ENCODE results near the gene AKAP13.
A peak's percentile ranks its signal among the peaks of the same experiment; 100 is the strongest.

Gene AKAP13

GRCh38 chr15:85407421-85408269 is 27.2 kb downstream of the AKAP13 start:
- Histone ChIP-seq H3K27ac (ENCODE audit: low read length) (no peak overlapping the region), H4K20me1 (ENCODE audit: insufficient read depth, low read length) (peaks cover 48% of the 10 kb centered on the region), H2AFZ (ENCODE audit: low read depth, low read length) (no peak overlapping the region), H3K9ac (ENCODE audit: low read length) (no peak overlapping the region), H3K79me2 (ENCODE audit: low read length) (peaks cover 82% of the 10 kb centered on the region), H3K4me2 (ENCODE audit: low read length) (peak overlapping the region; percentile 28), H3K4me3 (ENCODE audit: low read length) (peak overlapping the region; percentile 17; the same call in 1 of the 2 replicates), H3K27me3 (ENCODE audit: low read depth, low read length) (peaks cover 7% of the 10 kb centered on the region; the same call in 1 of the 2 replicates), H3K36me3 (replicated peaks; ENCODE audit: low read depth, low read length) (no peaks in the 10 kb centered on the region), H3K9me3 (ENCODE audit: insufficient read depth, low read length) (no peaks in the 10 kb centered on the region), H3K4me1 (ENCODE audit: low read length) (peaks cover 55% of the 10 kb centered on the region)
- TF ChIP-seq CTCF (IDR thresholded peaks at IDR 0.05; ENCODE audit: low read depth, low read length) (no peak), EZH2phosphoT487 (IDR thresholded peaks at IDR 0.05; ENCODE audit: low read depth) (no peak)

GRCh38 chr15:85408270-85408746 is 27.9 kb downstream of the AKAP13 start:
- Histone ChIP-seq H3K9ac (ENCODE audit: low read length) (no peak overlapping the region), H3K4me1 (ENCODE audit: low read length) (peaks cover 55% of the 10 kb centered on the region), H3K27ac (ENCODE audit: low read length) (no peak overlapping the region), H3K9me3 (ENCODE audit: insufficient read depth, low read length) (no peaks in the 10 kb centered on the region), H2AFZ (ENCODE audit: low read depth, low read length) (no peak overlapping the region), H3K4me2 (ENCODE audit: low read length) (peak overlapping the region; percentile 28), H3K4me3 (ENCODE audit: low read length) (peak overlapping the region; percentile 17), H3K36me3 (replicated peaks; ENCODE audit: low read depth, low read length) (no peaks in the 10 kb centered on the region), H3K79me2 (ENCODE audit: low read length) (peaks cover 82% of the 10 kb centered on the region), H4K20me1 (ENCODE audit: insufficient read depth, low read length) (peaks cover 48% of the 10 kb centered on the region), H3K27me3 (ENCODE audit: low read depth, low read length) (peaks cover 7% of the 10 kb centered on the region; the same call in 1 of the 2 replicates)
- no peak for TF ChIP-seq CTCF (IDR thresholded peaks at IDR 0.05; ENCODE audit: low read depth, low read length)
- TF ChIP-seq EZH2phosphoT487 (IDR thresholded peaks at IDR 0.05; ENCODE audit: low read depth), result no peak

- Histone ChIP-seq H4K20me1 (ENCODE audit: insufficient read depth, low read length) (peaks cover 39% of the 10 kb centered on the region), H3K79me2 (ENCODE audit: low read length) (peaks cover 69% of the 10 kb centered on the region), H3K4me2 (ENCODE audit: low read length) (peak overlapping the region; percentile 95), H2AFZ (ENCODE audit: low read depth, low read length) (no peak overlapping the region), H3K4me3 (ENCODE audit: low read length) (peak overlapping the region; percentile 40), H3K27me3 (ENCODE audit: low read depth, low read length) (peaks cover 15% of the 10 kb centered on the region; the same call in 1 of the 2 replicates), H3K9me3 (ENCODE audit: insufficient read depth, low read length) (no peaks in the 10 kb centered on the region), H3K36me3 (replicated peaks; ENCODE audit: low read depth, low read length) (no peaks in the 10 kb centered on the region), H3K27ac (ENCODE audit: low read length) (0 out of 2 replicates have a peak overlapping the region, but pooled peaks have one; percentile 8), H3K4me1 (ENCODE audit: low read length) (peaks cover 48% of the 10 kb centered on the region), H3K9ac (ENCODE audit: low read length) (peak overlapping the region; percentile 8; the same call in 1 of the 2 replicates)
- TF ChIP-seq CTCF (IDR thresholded peaks at IDR 0.05; ENCODE audit: low read depth, low read length) (no peak), EZH2phosphoT487 (IDR thresholded peaks at IDR 0.05; ENCODE audit: low read depth) (no peak)
These were observed 31.7 kb downstream of the AKAP13 start for GRCh38 chr15:85412066-85412465.

Measured in OCI-LY3 (cell line).